Neural cell (in vitro differentiated cells): ENCODE data around the gene TTC9. TPM values are rescaled to one million over a fixed set of nuclear protein-coding genes. Genes with fewer than 3 reads are reported as not detected.

Source experiments
- H2AFZ ChIP-seq: fragments of 200-600, 300-800 bp; sonication (generic), shearing (Covaris generic); 2 replicates; pipeline ENCODE4 v1.6.0; 2014; ENCODE audit warnings: low read depth, mild to moderate bottlenecking, antibody characterized with exemption, low read length, moderate library complexity
- H3F3A ChIP-seq: fragments of 200-600 bp; shearing (Covaris generic); 2 replicates; pipeline ENCODE4 v1.6.1; 2016; ENCODE audit warnings: mild to moderate bottlenecking, moderate library complexity, mixed read lengths, antibody characterized with exemption, low read length; ENCODE audit not compliant: insufficient read depth, poor library complexity, severe bottlenecking
- H3K27ac ChIP-seq: fragments of 200-600, 300-800 bp; sonication (generic), shearing (Covaris generic); 2 replicates; pipeline ENCODE4 v1.5.1; 2014; ENCODE audit warnings: mild to moderate bottlenecking, low read length, moderate library complexity
- H3K27me3 ChIP-seq: fragments of 300-800, 200-600 bp; sonication (generic), shearing (Covaris generic); 2 replicates; pipeline ENCODE4 v1.6.0; 2014; ENCODE audit warnings: mild to moderate bottlenecking, low read depth, low read length, moderate library complexity; ENCODE audit not compliant: insufficient read depth
- H3K36me3 ChIP-seq: fragments of 300-800, 200-600 bp; sonication (generic), shearing (Covaris generic); 2 replicates; pipeline ENCODE4 v1.5.1; 2014; ENCODE audit warnings: mild to moderate bottlenecking, antibody characterized with exemption, low read length, moderate library complexity; ENCODE audit not compliant: insufficient read depth
- H3K4me2 ChIP-seq: fragments of 300-800, 200-600 bp; sonication (generic), shearing (Covaris generic); 2 replicates; pipeline ENCODE4 v1.6.0; 2014; ENCODE audit warnings: mild to moderate bottlenecking, low read length
- H3K4me3 ChIP-seq: fragments of 300-800, 200-600 bp; sonication (generic), shearing (Covaris generic); 2 replicates; pipeline ENCODE4 v1.5.1; 2014; ENCODE audit warnings: mild to moderate bottlenecking, low read length, moderate library complexity
- H3K79me2 ChIP-seq: fragments of 200-600 bp; shearing (Covaris generic); replicated peaks from 2 replicates; pipeline ENCODE4 v1.6.0; 2014; ENCODE audit warnings: mild to moderate bottlenecking, low read length, moderate library complexity; ENCODE audit not compliant: insufficient read depth
- H3K9ac ChIP-seq: fragments of 300-800, 200-600 bp; sonication (generic), shearing (Covaris generic); 2 replicates; pipeline ENCODE4 v1.6.1; 2016; ENCODE audit warnings: mild to moderate bottlenecking, low read length, mixed read lengths
- H3K9me2 ChIP-seq: fragments of 200-600 bp; shearing (Covaris generic); 2 replicates; pipeline ENCODE4 v1.6.1; 2016; ENCODE audit warnings: mild to moderate bottlenecking, low read length, mixed read lengths; ENCODE audit not compliant: insufficient read depth
- H3K9me3 ChIP-seq: fragments of 200-600, 300-800 bp; sonication (generic), shearing (Covaris generic); 2 replicates; pipeline ENCODE4 v1.6.1; 2016; ENCODE audit warnings: mild to moderate bottlenecking, mixed run types, low read length, moderate library complexity, mixed read lengths
- H4K20me1 ChIP-seq: fragments of 200-600 bp; shearing (Covaris generic); 2 replicates; pipeline ENCODE4 v1.6.1; 2016; ENCODE audit warnings: mild to moderate bottlenecking, mixed run types; ENCODE audit not compliant: insufficient read depth
- CTCF ChIP-seq: fragments of 450-650 bp; IDR thresholded peaks from 2 replicates; pipeline ENCODE4 v1.5.1; 2014; ENCODE audit warnings: antibody characterized with exemption, mild to moderate bottlenecking, moderate library complexity; ENCODE audit not compliant: poor library complexity, severe bottlenecking
- EP300 ChIP-seq: fragments of 450-650 bp; conservative IDR thresholded peaks from 2 replicates; pipeline ENCODE4 v1.6.1; 2014; ENCODE audit warnings: antibody characterized with exemption, mild to moderate bottlenecking, moderate library complexity; ENCODE audit not compliant: poor library complexity, severe bottlenecking
- EZH2 ChIP-seq: fragments of 200-600, 300-800 bp; shearing (Covaris generic), sonication (generic); IDR thresholded peaks from 2 replicates; pipeline ENCODE4 v1.6.1; 2014; ENCODE audit warnings: antibody characterized with exemption, low read length, borderline replicate concordance, mild to moderate bottlenecking; ENCODE audit not compliant: insufficient read depth, poor library complexity, severe bottlenecking
- MXI1 ChIP-seq: fragments of 450-650 bp; conservative IDR thresholded peaks from 2 replicates; pipeline ENCODE4 v1.6.1; 2014; ENCODE audit warnings: antibody characterized with exemption, mild to moderate bottlenecking; ENCODE audit not compliant: poor library complexity, severe bottlenecking
- POLR2AphosphoS5 ChIP-seq: IDR thresholded peaks from 2 replicates; pipeline ENCODE4 v1.6.1; 2012
- RAD21 ChIP-seq: fragments of 450-650 bp; conservative IDR thresholded peaks from 2 replicates; pipeline ENCODE4 v1.6.1; 2014; ENCODE audit warnings: antibody characterized with exemption, mild to moderate bottlenecking, moderate library complexity
- REST ChIP-seq: IDR thresholded peaks from 2 replicates; pipeline ENCODE4 v1.6.1; 2012; ENCODE audit warnings: borderline replicate concordance
- SMC3 ChIP-seq: fragments of 450-650 bp; conservative IDR thresholded peaks from 2 replicates; pipeline ENCODE4 v1.6.1; 2014; ENCODE audit warnings: antibody characterized with exemption, mild to moderate bottlenecking, moderate library complexity; ENCODE audit not compliant: poor library complexity
- TAF1 ChIP-seq: IDR thresholded peaks from 2 replicates; pipeline ENCODE4 v1.6.1; 2012; ENCODE audit warnings: low read depth
- polyA plus RNA-seq: library from polyadenylated mRNA; depleted of rRNA; stranded (reverse); fragments of >200 nt; gene quantifications from 2 replicates; pipeline ENCODE4 v1.2.3, GENCODE V29; 2014

The TTC9 gene
- polyA plus RNA-seq, 1 donor from 2014 or later, result 11.1 TPM

- no peak overlapping the region for H3K27ac ChIP-seq
- H3K36me3 ChIP-seq, result no peaks in the 10 kb centered on the region
- no peaks in the 10 kb centered on the region for H3F3A ChIP-seq
- H3K9ac ChIP-seq, result no peak overlapping the region
- no peak overlapping the region for H2AFZ ChIP-seq
- no peak overlapping the region for H3K4me3 ChIP-seq
- no peaks in the 10 kb centered on the region for H4K20me1 ChIP-seq
- H3K9me2 ChIP-seq, result no peaks in the 10 kb centered on the region
- H3K4me2 ChIP-seq, result no peak overlapping the region
- H3K9me3 ChIP-seq, result no peaks in the 10 kb centered on the region
- no peaks in the 10 kb centered on the region for H3K79me2 ChIP-seq
- no peaks in the 10 kb centered on the region for H3K27me3 ChIP-seq
- TF ChIP-seq MXI1 (no peak), POLR2AphosphoS5 (no peak), EZH2 (no peak), REST (no peak), CTCF (no peak), TAF1 (no peak), SMC3 (no peak), EP300 (no peak), RAD21 (no peak)
Measured at GRCh38 chr14:70680748-70681147, 39.0 kb downstream of the TTC9 start.

- TF ChIP-seq SMC3 (no peak), MXI1 (no peak), EZH2 (no peak), TAF1 (no peak), REST (no peak), POLR2AphosphoS5 (no peak), CTCF (no peak), EP300 (no peak)
- Histone ChIP-seq H3K9me3 (no peaks in the 10 kb centered on the region), H3K4me3 (no peak overlapping the region), H3K4me2 (no peak overlapping the region), H3K27ac (no peak overlapping the region), H3K36me3 (no peaks in the 10 kb centered on the region), H3K9ac (no peak overlapping the region), H3K9me2 (no peaks in the 10 kb centered on the region), H2AFZ (no peak overlapping the region), H3F3A (no peaks in the 10 kb centered on the region), H3K27me3 (no peaks in the 10 kb centered on the region), H4K20me1 (no peaks in the 10 kb centered on the region), H3K79me2 (no peaks in the 10 kb centered on the region)
Measured at GRCh38 chr14:70683983-70684382, 42.3 kb downstream of the TTC9 start.
